ENCODE data around the gene KCNQ4. TPM values are rescaled to one million over a fixed set of nuclear protein-coding genes. Genes with fewer than 3 reads are reported as not detected.

The KCNQ4 gene
- total and polyA plus RNA-seq, 2 of the 8 experiments (the other 6 are each of a cell fraction or from before 2014, with no cell fraction given) = 2.2 to 3.9 TPM

DNA sequence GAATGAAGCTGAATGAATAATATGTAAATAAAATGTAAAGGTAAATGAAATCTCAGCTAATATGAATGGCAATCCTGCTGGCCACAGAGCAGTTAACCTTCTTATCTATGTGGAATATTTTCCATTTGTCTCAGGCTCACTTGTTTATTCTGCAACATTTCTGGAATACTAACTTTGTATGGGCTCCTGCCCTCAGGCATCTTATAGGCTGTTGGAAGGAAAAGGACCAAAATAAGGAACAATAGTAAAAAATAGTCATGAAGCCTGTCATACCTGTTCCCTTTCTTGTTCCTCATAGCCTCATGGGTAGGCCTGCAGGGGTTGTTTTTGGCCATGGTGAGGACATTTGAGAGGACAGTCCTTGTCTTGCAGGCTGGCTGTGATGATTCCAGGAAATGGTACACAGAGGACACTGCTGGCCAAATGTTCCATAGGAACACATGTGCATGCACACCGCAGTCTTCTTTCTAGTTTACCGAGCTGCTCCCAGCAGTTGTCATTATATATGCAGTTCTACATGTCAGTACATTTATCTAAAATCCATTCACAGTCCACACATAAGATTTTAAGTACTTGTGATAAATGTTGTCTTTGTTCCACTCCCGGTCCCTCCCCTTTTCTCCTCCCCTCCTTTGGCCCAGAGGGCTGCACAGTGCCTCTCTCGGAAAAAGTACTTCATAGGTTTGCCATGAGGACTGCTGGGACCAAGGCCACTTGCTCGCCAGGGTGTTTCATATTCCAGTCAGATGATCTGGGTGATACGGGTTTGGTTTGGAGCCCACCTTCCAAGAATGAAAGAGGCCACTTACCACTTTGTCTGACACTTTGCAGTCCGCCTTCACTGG, 15.2 kb upstream of the KCNQ4 start:
- no peak overlapping the region for H3K27ac ChIP-seq (ENCODE audit: low read depth, low read length)
- H2AFZ ChIP-seq (ENCODE audit: low read length) = no peak overlapping the region
- no peak overlapping the region for H2BK20ac ChIP-seq (ENCODE audit: low read length)
- H3K4me3 ChIP-seq (ENCODE audit: extremely low read depth in 1 of 4, insufficient read depth in 2 of 4, low read depth in 3 of 4, low read length in 4 of 4) = no peak overlapping the region
- no peaks in the 10 kb centered on the region for H3K23me2 ChIP-seq (ENCODE audit: low read depth, low read length)
- 94% methylated on average over 7 of the region's 7 CpGs; no CpG with 5 or more reads in 1 of the 2 experiments for WGBS, 2 experiments (ENCODE audit: extremely low coverage in 1 of 2, insufficient coverage in 1 of 2, insufficient read length in 1 of 2, insufficient replicate concordance in 2 of 2, low coverage in 1 of 2, low lambda C conversion rate in 2 of 2, missing lambda C conversion rate in 1 of 2)
- no peak overlapping the region for H4K8ac ChIP-seq (ENCODE audit: extremely low read depth, insufficient read depth, low read length)
- ChIA-PET POLR2A (ENCODE audit: partially characterized antibody) (no interaction called here), CTCF (ENCODE audit: partially characterized antibody) (interaction anchor here (0.9 to 10.6 kb wide), 6 partner anchors 9 to 227 kb away, joined by 3 to 140 read pairs (median 6); no protein-coding TSS in a partner anchor)
- no peaks in the 10 kb centered on the region for H3K9me3 ChIP-seq (ENCODE audit: insufficient read depth in 2 of 2, low read depth in 1 of 2, low read length in 1 of 2)
- H3K9ac ChIP-seq (replicated peaks in 1 of 4; ENCODE audit: extremely low read depth in 1 of 4, low read depth in 3 of 4, low read length in 3 of 4) = no peak overlapping the region
- no peak overlapping the region for H3K56ac ChIP-seq (replicated peaks; ENCODE audit: insufficient read length, low read depth, low read length)
- no peak overlapping the region for H2BK12ac ChIP-seq (ENCODE audit: low read depth, low read length)
- H3K79me2 ChIP-seq (ENCODE audit: control insufficient read depth in 1 of 2, insufficient read depth in 2 of 2, low read length in 2 of 2) = no peaks in the 10 kb centered on the region
- no peak overlapping the region for H2BK5ac ChIP-seq (ENCODE audit: low read depth, low read length)
- H4K20me1 ChIP-seq (replicated peaks in 1 of 2; ENCODE audit: control insufficient read depth in 1 of 2, insufficient read depth in 2 of 2, low read length in 2 of 2) = peaks cover 0 to 2% of the 10 kb centered on the region in 2 experiments
- no peak overlapping the region for H3K23ac ChIP-seq (ENCODE audit: insufficient read length)
- H3K4me2 ChIP-seq (ENCODE audit: insufficient read depth in 1 of 2, low read depth in 2 of 2, low read length in 2 of 2) = no peak overlapping the region
- H3K18ac ChIP-seq (ENCODE audit: extremely low read depth, low read length) = no peak overlapping the region
- no peak overlapping the region for H3K4ac ChIP-seq (replicated peaks; ENCODE audit: insufficient read length, low read depth, low read length)
- H3K14ac ChIP-seq (ENCODE audit: insufficient read length) = no peak overlapping the region
- H2AK5ac ChIP-seq (ENCODE audit: low read depth, low read length) = no peak overlapping the region
- H3K36me3 ChIP-seq (ENCODE audit: control insufficient read depth in 2 of 4, insufficient read depth in 4 of 4, low read length in 3 of 4) = peaks cover 24 to 69% (median 51%) of the 10 kb centered on the region in 4 experiments
- H2BK15ac ChIP-seq (ENCODE audit: low read length) = no peak overlapping the region
- no peak for DNase-seq (ENCODE audit: low read depth in 1 of 2, low spot score in 2 of 2)
- H3K79me1 ChIP-seq (ENCODE audit: low read depth, low read length) = no peaks in the 10 kb centered on the region; the same call in 1 of the 2 replicates
- H3K27me3 ChIP-seq (replicated peaks in 1 of 4; ENCODE audit: control insufficient read depth in 3 of 4, extremely low read depth in 1 of 4, insufficient read depth in 3 of 4, low read length in 3 of 4) = no peaks in the 10 kb centered on the region
- H2BK120ac ChIP-seq (replicated peaks; ENCODE audit: low read depth, low read length) = no peak overlapping the region
- TF ChIP-seq SIRT6 (IDR thresholded peaks at IDR 0.05; ENCODE audit: low read length) (no peak), EGR1 (IDR thresholded peaks at IDR 0.05; ENCODE audit: borderline replicate concordance, low read depth, low read length) (no peak), CHD1 (IDR thresholded peaks at IDR 0.05; ENCODE audit: low read depth, low read length) (no peak), EP300 (IDR thresholded peaks at IDR 0.05; ENCODE audit: borderline replicate concordance in 1 of 2, low read depth in 2 of 2, low read length in 2 of 2) (no peak), EZH2 (IDR thresholded peaks at IDR 0.05; ENCODE audit: low read depth, low read length, severe bottlenecking) (no peak), RAD21 (IDR thresholded peaks at IDR 0.05 in 1 of 2, conservative IDR thresholded peaks at IDR 0.05 in 1 of 2; ENCODE audit: low read depth in 2 of 2, low read length in 2 of 2) (no peak), TCF12 (IDR thresholded peaks at IDR 0.05; ENCODE audit: low read depth, low read length) (no peak), RXRA (IDR thresholded peaks at IDR 0.05; ENCODE audit: insufficient read depth, low read depth, low read length) (no peak), JUN (IDR thresholded peaks at IDR 0.05; ENCODE audit: low read depth, low read length) (no peak), TEAD4 (IDR thresholded peaks at IDR 0.05; ENCODE audit: low read depth, low read length) (no peak), POLR2A (IDR thresholded peaks at IDR 0.05; ENCODE audit: control extremely low read depth in 1 of 2, low read depth in 2 of 2, low read length in 2 of 2) (no peak), SRF (IDR thresholded peaks at IDR 0.05; ENCODE audit: low read depth, low read length) (no peak)
- no peak overlapping the region for H4K5ac ChIP-seq (ENCODE audit: insufficient read length, low read depth, low read length)
- FAIRE-seq = no peak
- H4K91ac ChIP-seq (replicated peaks; ENCODE audit: insufficient read length, low read length) = no peak overlapping the region
- peaks cover 3 to 16% (median 6%) of the 10 kb centered on the region in 4 experiments for H3K4me1 ChIP-seq (replicated peaks in 1 of 4; ENCODE audit: control insufficient read depth in 3 of 4, insufficient read depth in 4 of 4, low read length in 3 of 4)
